KMS-11 (cell line): ENCODE data around the gene PADI4.

Source experiments
- H2AFZ ChIP-seq: fragments of 200-600 bp; sonication (generic); 2 replicates; pipeline ENCODE4 v1.6.1; 2016; ENCODE audit warnings: antibody characterized with exemption, mixed run types, low read depth
- H3K27ac ChIP-seq: fragments of 200-600 bp; sonication (generic); 2 replicates; pipeline ENCODE4 v1.6.1; 2016; ENCODE audit warnings: mild to moderate bottlenecking, mixed run types
- H3K27me3 ChIP-seq: fragments of 200-600 bp; sonication (generic); 2 replicates; pipeline ENCODE4 v1.6.1; 2017; ENCODE audit warnings: mild to moderate bottlenecking, low read depth, mixed run types, moderate library complexity; ENCODE audit not compliant: insufficient read depth
- H3K36me3 ChIP-seq: fragments of 200-600 bp; sonication (generic); 2 replicates; pipeline ENCODE4 v1.6.1; 2017; ENCODE audit warnings: mild to moderate bottlenecking, mixed run types; ENCODE audit not compliant: insufficient read depth
- H3K4me1 ChIP-seq: fragments of 200-600 bp; sonication (generic); 2 replicates; pipeline ENCODE4 v1.6.1; 2016; ENCODE audit warnings: mild to moderate bottlenecking, low read depth, mixed run types; ENCODE audit not compliant: poor library complexity, severe bottlenecking
- H3K4me2 ChIP-seq: fragments of 200-600 bp; sonication (generic); 2 replicates; pipeline ENCODE4 v1.7.0; 2016; ENCODE audit warnings: mild to moderate bottlenecking, mixed run types
- H3K4me3 ChIP-seq: fragments of 200-600 bp; sonication (generic); IDR thresholded peaks from 2 replicates; pipeline ENCODE4 v1.6.1; 2017; ENCODE audit warnings: low read depth, low read length, mixed read lengths; ENCODE audit not compliant: insufficient read depth
- H3K79me2 ChIP-seq: fragments of 200-600 bp; sonication (generic); 2 replicates; pipeline ENCODE4 v1.6.1; 2016; ENCODE audit warnings: low read depth, mixed run types; ENCODE audit not compliant: insufficient read depth
- H3K9ac ChIP-seq: fragments of 200-600 bp; sonication (generic); 2 replicates; pipeline ENCODE4 v1.6.1; 2016; ENCODE audit warnings: mild to moderate bottlenecking, mixed run types
- H4K20me1 ChIP-seq: fragments of 200-600 bp; sonication (generic); 2 replicates; pipeline ENCODE4 v1.6.1; 2016; ENCODE audit warnings: mild to moderate bottlenecking, mixed run types; ENCODE audit not compliant: insufficient read depth
- CTCF ChIP-seq: fragments of 200-600 bp; sonication (generic); conservative IDR thresholded peaks from 2 replicates; pipeline ENCODE4 v1.6.1; 2017; ENCODE audit warnings: low read depth, mild to moderate bottlenecking, antibody characterized with exemption, low read length, moderate library complexity, mixed read lengths

Gene PADI4

GRCh38 chr1:17296086-17296485, 11.9 kb upstream of the PADI4 start:
- no peak overlapping the region for H2AFZ ChIP-seq
- no peaks in the 10 kb centered on the region for H3K79me2 ChIP-seq

GRCh38 chr1:17297991-17298390, 10.0 kb upstream of the PADI4 start:
- no peak overlapping the region for H3K4me2 ChIP-seq
- H2AFZ ChIP-seq: no peak overlapping the region
- no peaks in the 10 kb centered on the region for H3K36me3 ChIP-seq
- no peaks in the 10 kb centered on the region for H4K20me1 ChIP-seq
- H3K27me3 ChIP-seq: peaks cover 53% of the 10 kb centered on the region; the same call in 1 of the 2 replicates
- TF ChIP-seq CTCF: no peak
- H3K4me1 ChIP-seq: no peaks in the 10 kb centered on the region
- H3K27ac ChIP-seq: no peak overlapping the region
- H3K4me3 ChIP-seq: no peak overlapping the region
- H3K79me2 ChIP-seq: no peaks in the 10 kb centered on the region
- no peak overlapping the region for H3K9ac ChIP-seq

More at GRCh38 chr1:17296086-17296485, 11.9 kb upstream of the PADI4 start:
- H3K4me2 ChIP-seq: no peak overlapping the region
- no peak overlapping the region for H3K27ac ChIP-seq
- no peaks in the 10 kb centered on the region for H3K36me3 ChIP-seq
- H4K20me1 ChIP-seq: no peaks in the 10 kb centered on the region
- TF ChIP-seq CTCF: no peak
- H3K27me3 ChIP-seq: peaks cover 57% of the 10 kb centered on the region; the same call in 1 of the 2 replicates
- no peak overlapping the region for H3K9ac ChIP-seq
- no peaks in the 10 kb centered on the region for H3K4me1 ChIP-seq
- H3K4me3 ChIP-seq: no peak overlapping the region

GRCh38 chr1:17301767-17302166, 6.2 kb upstream of the PADI4 start:
- H3K36me3 ChIP-seq: no peaks in the 10 kb centered on the region
- H3K27ac ChIP-seq: no peak overlapping the region
- no peaks in the 10 kb centered on the region for H3K4me1 ChIP-seq
- no peaks in the 10 kb centered on the region for H3K79me2 ChIP-seq
- TF ChIP-seq CTCF: no peak
- no peak overlapping the region for H3K4me2 ChIP-seq
- H3K27me3 ChIP-seq: peaks cover 41% of the 10 kb centered on the region; the same call in 1 of the 2 replicates
- no peaks in the 10 kb centered on the region for H4K20me1 ChIP-seq
- no peak overlapping the region for H3K9ac ChIP-seq
- H3K4me3 ChIP-seq: no peak overlapping the region
- no peak overlapping the region for H2AFZ ChIP-seq

GRCh38 chr1:17304151-17304825, 3.7 kb upstream of the PADI4 start:
- no peak overlapping the region for H3K4me2 ChIP-seq
- TF ChIP-seq CTCF: no peak
- H3K27ac ChIP-seq: no peak overlapping the region
- no peak overlapping the region for H2AFZ ChIP-seq
- no peaks in the 10 kb centered on the region for H3K79me2 ChIP-seq
- H3K4me3 ChIP-seq: no peak overlapping the region
- no peaks in the 10 kb centered on the region for H3K36me3 ChIP-seq
- H3K9ac ChIP-seq: no peak overlapping the region
- no peaks in the 10 kb centered on the region for H3K4me1 ChIP-seq
- H3K27me3 ChIP-seq: peaks cover 32% of the 10 kb centered on the region; the same call in 1 of the 2 replicates
- no peaks in the 10 kb centered on the region for H4K20me1 ChIP-seq
